Hematopoietic multipotent progenitor cell treated with erythropoietin and hydrocortisone succinate and interleukin-3 and kit ligand, for 15 days (in vitro differentiated cells): ENCODE measurements around the gene GNAQ.

Source experiments
- DNase-seq: peaks from one replicate; pipeline ENCODE4 v3.0.0-alpha.2; 2015; ENCODE audit warnings: low spot score

GNAQ gene

GRCh38 chr9:77843871-77844155 is 187.8 kb downstream of the GNAQ start:
- DNase-seq = peak; percentile 34

GRCh38 chr9:77843076-77843870 is 188.3 kb downstream of the GNAQ start:
- peak; percentile 22 for DNase-seq

- DNase-seq = peak; percentile 52
These were observed 189.7 kb downstream of the GNAQ start for GRCh38 chr9:77841739-77842386.

GRCh38 chr9:77839459-77840140 is 192.0 kb downstream of the GNAQ start:
- no peak for DNase-seq

- no peak for DNase-seq
These were observed 192.6 kb downstream of the GNAQ start for GRCh38 chr9:77838986-77839385.

DNA sequence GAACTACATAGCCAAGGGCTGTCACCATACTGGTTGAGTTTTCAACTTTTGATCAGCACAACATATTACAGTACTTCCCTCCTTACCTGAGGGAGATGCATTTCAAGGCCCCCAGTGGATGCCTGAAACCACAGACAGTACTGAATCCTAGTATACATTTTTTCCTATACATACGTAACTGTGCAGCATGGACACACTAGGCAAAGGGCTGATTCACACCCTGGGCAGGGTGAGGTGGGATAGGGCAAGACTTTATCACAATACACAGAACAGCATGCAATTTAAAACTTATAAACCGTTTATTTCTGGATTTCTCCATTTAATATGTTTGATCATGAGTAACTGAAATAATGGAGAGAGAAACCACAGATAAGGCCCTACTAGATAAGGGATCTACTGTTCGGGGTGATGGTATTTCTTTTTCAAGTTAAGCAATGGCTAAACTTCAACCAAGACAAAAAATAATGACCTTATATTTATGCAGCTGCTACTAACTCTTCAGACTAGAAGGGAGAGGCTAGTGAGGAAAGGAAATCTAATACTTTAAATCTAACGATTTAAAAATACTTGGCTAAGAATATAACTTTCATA is 196.6 kb downstream of the GNAQ start:
- DNase-seq = no peak

DNA sequence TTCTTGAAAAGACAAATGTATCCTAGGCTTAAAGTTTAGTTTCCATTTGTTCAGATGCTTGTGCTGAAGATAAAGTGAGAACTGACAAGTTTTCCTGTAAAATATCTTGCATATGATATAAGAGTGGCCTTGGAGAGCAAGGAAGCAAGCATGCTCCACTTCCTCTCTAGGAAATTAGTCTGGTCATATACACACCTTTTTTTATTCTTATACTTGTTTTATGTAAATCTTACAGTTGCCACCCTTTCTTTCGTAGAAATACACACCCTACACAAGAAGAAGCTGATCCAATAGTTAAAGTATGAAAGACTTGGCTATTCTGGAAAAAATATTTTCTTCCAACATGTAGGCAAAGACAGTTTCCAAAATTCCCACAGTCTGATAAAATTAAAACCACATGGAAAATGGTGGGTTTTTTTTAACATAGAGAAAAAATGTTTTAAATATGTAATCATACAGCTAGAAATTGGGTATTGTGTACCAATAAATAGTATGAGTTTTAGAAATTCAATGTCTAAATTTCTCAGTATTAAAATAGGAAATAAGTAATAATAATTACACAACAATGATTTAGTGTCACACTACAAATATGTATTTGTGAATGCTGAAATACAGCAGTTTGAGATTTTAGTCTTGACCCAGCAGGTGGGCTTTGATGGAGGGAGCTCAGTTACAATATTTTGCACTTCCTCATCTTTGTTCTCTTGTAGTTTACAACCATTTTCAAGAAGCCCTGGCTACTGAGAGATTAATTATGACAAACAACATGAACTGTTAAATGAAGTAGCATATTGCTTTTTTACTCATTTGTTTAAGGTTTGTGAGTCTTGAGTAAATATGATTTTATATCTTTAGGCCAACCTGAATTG is 197.8 kb downstream of the GNAQ start:
- no peak for DNase-seq

DNA sequence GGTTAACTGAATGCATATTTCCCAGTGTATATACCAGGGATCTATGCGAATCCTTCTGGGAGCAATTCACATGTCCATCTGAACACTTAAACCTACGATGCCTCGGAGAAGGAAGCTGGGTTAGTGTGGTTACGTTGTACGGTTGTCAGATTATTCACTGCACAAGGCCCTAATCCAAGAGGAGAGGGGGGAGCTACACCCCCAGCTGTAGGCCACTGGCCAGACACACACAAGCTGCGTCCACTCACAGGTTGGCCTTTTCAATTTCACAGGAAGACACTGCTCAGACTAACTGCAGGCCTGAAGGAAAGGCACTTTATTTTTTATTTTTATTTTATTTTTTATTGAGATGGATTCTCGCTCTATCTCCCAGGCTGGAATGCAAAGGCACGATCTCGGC is 199.0 kb downstream of the GNAQ start:
- no peak for DNase-seq

- DNase-seq = no peak
These were observed 199.8 kb downstream of the GNAQ start for GRCh38 chr9:77831781-77832180.

- no peak for DNase-seq
These were observed 200.9 kb downstream of the GNAQ start for GRCh38 chr9:77830618-77831285.

DNA sequence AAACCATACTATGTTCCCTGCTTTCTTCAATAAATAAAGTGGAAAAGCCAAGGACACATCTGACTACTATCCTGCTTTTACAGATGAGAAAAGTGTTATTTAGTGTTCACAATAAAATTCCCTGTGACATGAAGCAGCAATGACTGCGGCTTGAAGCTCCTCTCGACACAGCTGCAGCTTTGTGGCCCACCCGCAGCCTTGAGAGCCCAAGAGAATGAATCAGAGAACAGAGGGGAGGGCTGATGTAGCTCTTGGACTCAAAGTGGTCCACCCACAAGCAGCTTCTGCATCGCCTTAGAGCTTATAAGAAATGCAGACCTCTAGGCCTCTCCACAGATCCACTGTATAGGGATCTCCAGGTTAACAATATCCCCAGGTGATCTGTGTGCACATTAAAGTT is 202.2 kb downstream of the GNAQ start:
- DNase-seq = no peak

- peak; percentile 32 for DNase-seq
These were observed 204.4 kb downstream of the GNAQ start for GRCh38 chr9:77827104-77827784.

DNA sequence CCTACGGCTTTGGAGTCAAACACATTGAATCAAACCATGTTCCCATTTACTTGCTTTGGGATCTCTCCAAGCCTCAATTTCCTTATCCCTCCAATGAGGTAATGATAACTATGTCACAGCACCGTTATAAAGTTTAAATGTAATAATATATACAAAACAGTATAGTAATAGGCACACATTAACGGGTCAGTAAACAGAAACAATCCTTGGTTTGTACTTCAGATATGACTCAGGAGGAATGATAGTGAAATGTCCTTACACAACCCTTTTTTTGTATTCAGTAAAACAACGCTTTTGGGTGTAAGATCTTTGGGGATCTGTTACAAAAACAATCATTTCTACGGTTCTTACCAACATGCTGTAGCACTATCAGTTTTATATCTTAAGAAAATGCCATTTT is 205.0 kb downstream of the GNAQ start:
- DNase-seq = no peak

- DNase-seq = no peak
These were observed 205.5 kb downstream of the GNAQ start for GRCh38 chr9:77826116-77826515.

DNA sequence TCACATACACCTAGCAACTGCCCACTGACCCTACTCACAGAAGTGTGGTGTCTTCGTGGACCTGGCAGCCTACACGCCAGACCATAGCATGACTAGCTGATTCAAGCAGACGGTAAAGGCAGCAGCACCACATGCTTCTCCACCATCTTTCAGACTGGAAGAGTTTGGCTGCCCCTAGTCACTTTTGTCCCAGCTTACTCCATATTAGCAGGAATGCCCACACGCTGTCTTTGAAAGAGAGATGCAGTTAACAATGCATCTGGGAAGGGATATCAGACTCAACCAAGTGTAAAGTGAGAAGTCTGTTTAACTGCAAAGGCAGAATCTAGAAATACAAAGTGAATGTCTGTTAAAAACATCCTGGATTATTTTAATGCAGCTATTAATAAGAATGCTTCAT is 206.2 kb downstream of the GNAQ start:
- DNase-seq = no peak

GRCh38 chr9:77820293-77820954 is 211.2 kb downstream of the GNAQ start:
- DNase-seq = peak; percentile 63

GRCh38 chr9:77819657-77820056 is 212.0 kb downstream of the GNAQ start:
- DNase-seq = no peak

GRCh38 chr9:77817590-77818311 is 213.9 kb downstream of the GNAQ start:
- DNase-seq = no peak

DNA sequence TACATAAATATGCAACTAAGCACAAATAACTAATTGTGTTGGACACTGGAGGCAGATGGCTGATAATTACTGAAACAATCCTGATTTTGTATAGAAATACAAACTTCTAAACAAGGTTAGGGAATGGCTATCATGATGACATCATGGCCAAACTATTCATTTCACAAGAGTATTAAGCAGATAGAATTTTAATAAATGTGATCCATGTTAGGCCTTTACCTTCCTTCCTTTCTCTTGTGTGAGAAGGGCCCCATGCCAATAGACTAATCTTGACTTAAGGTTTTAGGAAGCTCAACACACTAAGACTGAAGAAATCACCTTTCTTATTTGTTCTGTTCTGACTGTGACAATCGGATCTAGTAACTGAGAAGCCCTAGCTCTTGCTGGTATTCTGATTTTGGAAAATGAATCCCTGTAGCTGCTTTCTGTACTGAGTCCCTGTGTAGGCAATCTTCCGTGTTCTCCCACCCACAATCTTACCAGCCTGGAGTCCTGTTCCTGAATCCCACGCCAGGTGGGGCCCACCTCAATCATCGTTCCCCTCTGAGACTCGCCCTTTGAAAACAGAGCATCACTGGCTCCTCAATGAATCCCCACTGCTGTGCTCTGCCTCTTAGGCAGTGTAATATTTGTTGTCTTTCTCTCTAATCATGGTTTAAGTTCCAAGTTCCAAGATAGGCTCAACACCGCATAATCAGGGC is 214.8 kb downstream of the GNAQ start:
- no peak for DNase-seq
